Peyer's patch (tissue), 4 donors: ENCODE results near the gene NOCT.

Experiments
- CTCF ChIP-seq, 6 experiments: fragments of 450-650 bp in 4 of 6; fragments of 200-600 bp in 2 of 6; sonication (generic) in 1 of 6; IDR thresholded peaks; one replicate each; pipeline ENCODE4 v1.5.1; 2017 to 2019; ENCODE audit warnings: antibody characterized with exemption in 6 of 6, mild to moderate bottlenecking in 3 of 6, moderate library complexity in 1 of 6
- POLR2A ChIP-seq, 2 donors: fragments of 450-650 bp; IDR thresholded peaks; one replicate each; pipeline ENCODE4 v1.5.1; 2017; ENCODE audit warnings: antibody characterized with exemption in 2 of 2, mild to moderate bottlenecking in 2 of 2, moderate library complexity in 2 of 2

- TF ChIP-seq CTCF (IDR thresholded peaks at IDR 0.05) (no peak), POLR2A (IDR thresholded peaks at IDR 0.05) (no peak)
Observed at GRCh38 chr4:139048026-139048425, 32.4 kb downstream of the NOCT start.
